Heart left ventricle (tissue), 16 donors: Measurements from ENCODE around the gene TOM1. TPM values are rescaled to one million over a fixed set of nuclear protein-coding genes. Genes with fewer than 3 reads are reported as not detected.

Experiments used
- ATAC-seq, 4 donors: fragments of 200-7000 bp; cut with Tn5 transposase; one replicate each; pipeline ENCODE4 v1.9.1; 2020 to 2022; ENCODE audit warnings: moderate library complexity in 4 of 4, mild to moderate bottlenecking in 3 of 4, moderate number of reproducible peaks in 1 of 4
- DNase-seq, 5 donors: peaks; one replicate each; pipeline ENCODE4 v3.0.0-alpha.2; 2020
- H3K27ac ChIP-seq, 12 donors: fragments of 200-600 bp; sonication (generic) in 4 of 12; one replicate each; pipeline versions ENCODE4 v1.5.0 to v1.8.0; 2016 to 2022; ENCODE audit warnings: mild to moderate bottlenecking in 2 of 12
- H3K27me3 ChIP-seq, 9 donors: fragments of 200-600 bp; sonication (generic) in 2 of 9; one replicate each; pipeline versions ENCODE4 v1.5.1 to v1.8.0; 2016 to 2022; ENCODE audit warnings: mild to moderate bottlenecking in 3 of 9
- H3K36me3 ChIP-seq, 9 donors: fragments of 200-600 bp; sonication (generic) in 2 of 9; one replicate each; pipeline versions ENCODE4 v1.5.0 to v1.8.0; 2018 to 2022; ENCODE audit warnings: mild to moderate bottlenecking in 2 of 9
- H3K4me1 ChIP-seq, 12 donors: fragments of 200-600 bp; sonication (generic) in 4 of 12; one replicate each; pipeline versions ENCODE4 v1.5.0 to v1.8.0; 2016 to 2022; ENCODE audit warnings: mild to moderate bottlenecking in 3 of 12
- H3K4me3 ChIP-seq, 12 donors: fragments of 200-600 bp; sonication (generic) in 4 of 12; one replicate each; pipeline versions ENCODE4 v1.5.0 to v1.8.0; 2017 to 2022; ENCODE audit warnings: mild to moderate bottlenecking in 9 of 12, moderate library complexity in 4 of 12
- H3K9me3 ChIP-seq, 12 donors: fragments of 200-600 bp; sonication (generic) in 4 of 12; one replicate each; pipeline versions ENCODE4 v1.5.0 to v1.8.0; 2016 to 2022; ENCODE audit warnings: mild to moderate bottlenecking in 1 of 12
- POLR2A ChIP-seq, 2 donors: fragments of 450-650 bp; IDR thresholded peaks; one replicate each; pipeline ENCODE4 v1.6.1; 2017; ENCODE audit warnings: antibody characterized with exemption in 2 of 2, mild to moderate bottlenecking in 2 of 2, moderate library complexity in 2 of 2
- WGBS, 4 donors: extraction: QIAGEN DNeasy Blood & Tissue Kit in 2 of 4; methylation state at CpG; one replicate each; pipeline versions ENCODE4 v1.1.5 to v1.1.7; 2013 to 2018; 5-methylcytosine and 5-hydroxymethylcytosine counted together
- intact Hi-C, 10 donors: fragments of 100-400 bp; cut with DNase I; formaldehyde crosslinking; loops; one replicate each; pipeline versions ENCODE4 v1.11.1 to v1.14.2; 2022
- polyA plus RNA-seq, 2 donors: library from polyadenylated mRNA; stranded (reverse); fragments of 200-250 nt; gene quantifications; one replicate each; pipeline ENCODE4 v1.2.3, GENCODE V29; 2013
- total RNA-seq, 9 donors: library from RNA; depleted of rRNA in 2 of 9; stranded (reverse); fragments of >200 nt in 2 of 9; fragmentation: NEBNext Ultra II Directional in 3 of 9; extraction: Animal tissue kit (Norgen Biotek cat#: 25700) in 3 of 9; gene quantifications; one replicate each; pipeline versions ENCODE4 v1.1.0 to v1.2.4, GENCODE V29; 2016 to 2023
- TF ChIP-seq, protein P1 (sequence below), 12 donors: fragments of 200-600 bp; sonication (generic) in 4 of 12; IDR thresholded peaks; one replicate each; pipeline versions ENCODE4 v1.5.0 to v1.8.0; 2018 to 2022; ENCODE audit warnings: antibody characterized with exemption in 12 of 12, mild to moderate bottlenecking in 5 of 12
- donor health status: ischemic (EF 13 %, LVEDD 7.1; RV severe dilation, severe dysfunction).
- donor health status: healthy with polysubstance abuse.
- donor health status: DM: no; HTN: yes; CAD: no.
- donor health status: DM: no; HTN: no; CAD: no.
- donor health status: ischemic (EF 25% LVEDD 6.9; RV normal size, moderate dysfunction).
- donor health status: ischemic (EF 25% LVEDD 5.7; RV mildly dilated, moderate dysfunction).
- donor health status: healthy.
- donor health status: DM: yes; HTN: yes; CAD: no.
- donor health status: ischemic (EF 35%, LVEDD 5.7; RV mildly dilated, moderate dysfunction).
- donor health status: nonischemic (EF 11% LVEDD 7.7; RV severe dilation, severe dysfunction).
- donor health status: DM: yes; HTN: yes; CAD: no.
- donor health status: PGD.
- donor health status: ischemic (EF 29% LVEDD 5.4; RV normal size, mild dysfunction).
- donor health status: nonischemic (EF 23%, LVEDD 6.1; RV moderate dilation, normal function).

Gene TOM1
- total and polyA plus RNA-seq, 11 donors = 46.8 to 362 (median 56.8) TPM

- Histone ChIP-seq H3K36me3 (peaks cover 0 to 11% (median 2%) of the 10 kb centered on the region in 9 donors), H3K27me3 (no peaks in the 10 kb centered on the region), H3K9me3 (no peaks in the 10 kb centered on the region), H3K4me1 (peaks cover 0 to 62% (median 11%) of the 10 kb centered on the region in 12 donors), H3K4me3 (peak overlapping the region in 1 of 12 donors; percentile 23), H3K27ac (peak overlapping the region in 8 of 12 donors; percentile 22 to 93 (median 36))
- WGBS, 4 donors = 42 to 65% (median 52%) methylated on average over 17 to 19 of the region's 19 CpGs
- TF ChIP-seq POLR2A (IDR thresholded peaks at IDR 0.05) = no peak
- TF ChIP-seq, protein P1, sequence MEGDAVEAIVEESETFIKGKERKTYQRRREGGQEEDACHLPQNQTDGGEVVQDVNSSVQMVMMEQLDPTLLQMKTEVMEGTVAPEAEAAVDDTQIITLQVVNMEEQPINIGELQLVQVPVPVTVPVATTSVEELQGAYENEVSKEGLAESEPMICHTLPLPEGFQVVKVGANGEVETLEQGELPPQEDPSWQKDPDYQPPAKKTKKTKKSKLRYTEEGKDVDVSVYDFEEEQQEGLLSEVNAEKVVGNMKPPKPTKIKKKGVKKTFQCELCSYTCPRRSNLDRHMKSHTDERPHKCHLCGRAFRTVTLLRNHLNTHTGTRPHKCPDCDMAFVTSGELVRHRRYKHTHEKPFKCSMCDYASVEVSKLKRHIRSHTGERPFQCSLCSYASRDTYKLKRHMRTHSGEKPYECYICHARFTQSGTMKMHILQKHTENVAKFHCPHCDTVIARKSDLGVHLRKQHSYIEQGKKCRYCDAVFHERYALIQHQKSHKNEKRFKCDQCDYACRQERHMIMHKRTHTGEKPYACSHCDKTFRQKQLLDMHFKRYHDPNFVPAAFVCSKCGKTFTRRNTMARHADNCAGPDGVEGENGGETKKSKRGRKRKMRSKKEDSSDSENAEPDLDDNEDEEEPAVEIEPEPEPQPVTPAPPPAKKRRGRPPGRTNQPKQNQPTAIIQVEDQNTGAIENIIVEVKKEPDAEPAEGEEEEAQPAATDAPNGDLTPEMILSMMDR (IDR thresholded peaks at IDR 0.05) = peak in 8 of 12 donors; percentile 15 to 41 (median 32)
- DNase-seq (peak; percentile 73 to 87 (median 84)), ATAC-seq (peak; percentile 3 to 48 (median 32))
- intact Hi-C loops = loop anchor here in 8 of 10 donors (1.0 to 10.0 kb wide), 13 partner anchors 45 to 772 kb away; no protein-coding TSS in a partner anchor
Measured at GRCh38 chr22:35352214-35353111, 52.8 kb downstream of the TOM1 start.

GRCh38 chr22:35353318-35353717 is 53.6 kb downstream of the TOM1 start:
- peak overlapping the region in 4 of 12 donors; percentile 22 to 93 (median 40) for H3K27ac ChIP-seq
- H3K4me3 ChIP-seq = no peak overlapping the region
- H3K9me3 ChIP-seq = no peaks in the 10 kb centered on the region
- DNase-seq = peak in 2 of 5 donors; percentile 6 to 59
- no peaks in the 10 kb centered on the region for H3K27me3 ChIP-seq
- H3K36me3 ChIP-seq = peaks cover 0 to 2% (median 0%) of the 10 kb centered on the region in 9 donors
- WGBS, 4 donors = 61 to 79% (median 72%) methylated on average over 11 to 12 of the region's 12 CpGs
- no peak for ATAC-seq
- H3K4me1 ChIP-seq = peaks cover 0 to 62% (median 11%) of the 10 kb centered on the region in 12 donors
- intact Hi-C loops = loop anchor here in 8 of 10 donors (1.0 to 10.0 kb wide), 13 partner anchors 44 to 771 kb away; no protein-coding TSS in a partner anchor
- TF ChIP-seq, protein P1 (IDR thresholded peaks at IDR 0.05) = no peak
- no peak for TF ChIP-seq POLR2A (IDR thresholded peaks at IDR 0.05)

DNA sequence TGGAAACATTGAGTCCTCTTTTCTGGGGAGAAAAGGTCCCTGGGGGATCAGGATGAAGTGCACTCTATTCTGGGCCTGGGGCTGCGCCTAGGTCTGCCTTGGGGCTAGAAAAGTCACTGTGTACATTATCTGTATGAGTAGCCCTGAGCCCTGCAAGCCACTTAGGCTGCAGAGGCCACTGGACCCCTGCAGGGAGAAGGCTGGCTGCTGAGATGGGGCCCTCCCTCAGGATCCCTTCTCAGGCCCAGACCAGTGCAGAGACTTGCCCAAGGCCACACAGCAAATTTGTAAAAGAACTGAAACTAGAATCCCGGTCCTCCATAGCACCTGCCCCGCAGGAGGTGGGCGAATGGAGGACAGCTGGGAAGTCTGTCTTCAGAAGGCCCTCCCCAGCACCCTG is 54.4 kb downstream of the TOM1 start:
- H3K9me3 ChIP-seq = no peaks in the 10 kb centered on the region
- H3K27me3 ChIP-seq = no peaks in the 10 kb centered on the region
- no peaks in the 10 kb centered on the region for H3K36me3 ChIP-seq
- H3K4me3 ChIP-seq = no peak overlapping the region
- peak overlapping the region in 1 of 12 donors; percentile 93 for H3K27ac ChIP-seq
- TF ChIP-seq, protein P1 (IDR thresholded peaks at IDR 0.05) = no peak
- TF ChIP-seq POLR2A (IDR thresholded peaks at IDR 0.05) = no peak
- ATAC-seq (no peak), DNase-seq (no peak)
- WGBS, 4 donors = 84 to 91% (median 88%) methylated on average over 4 of the region's 4 CpGs
- peaks cover 0 to 62% (median 11%) of the 10 kb centered on the region in 12 donors for H3K4me1 ChIP-seq
- intact Hi-C loops = loop anchor here in 7 of 10 donors (5.0 to 10.0 kb wide), 11 partner anchors 43 to 771 kb away; no protein-coding TSS in a partner anchor
